ENCODE results near the gene MRPL10.
A peak's percentile ranks its signal among the peaks of the same experiment; 100 is the strongest.

MRPL10 gene
- long read RNA-seq, donor 1, transcript MRPL10-202 (5 exons, 1,725 nt), result major isoform, 20 of 22 reads
- long read RNA-seq, donor 1, partial matches to known transcripts, result 0 of 22 reads
- long read RNA-seq, donor 1, other reads (novel, unspliced or antisense), result 0 of 22 reads
- long read RNA-seq, donor 2, transcript MRPL10-202 (5 exons, 1,725 nt), result major isoform, 19 of 21 reads
- long read RNA-seq, donor 2, partial matches to known transcripts, result 0 of 21 reads
- long read RNA-seq, donor 2, other reads (novel, unspliced or antisense), result 0 of 21 reads
- long read RNA-seq, donor 3, transcript MRPL10-202 (5 exons, 1,725 nt), result major isoform, 7 of 7 reads
- long read RNA-seq, donor 3, partial matches to known transcripts, result 0 of 7 reads
- long read RNA-seq, donor 3, other reads (novel, unspliced or antisense), result 0 of 7 reads
- long read RNA-seq, donor 4, transcript MRPL10-202 (5 exons, 1,725 nt), result major isoform, 30 of 30 reads
- long read RNA-seq, donor 4, partial matches to known transcripts, result 0 of 30 reads
- long read RNA-seq, donor 4, other reads (novel, unspliced or antisense), result 0 of 30 reads
- long read RNA-seq, donor 5, transcript MRPL10-202 (5 exons, 1,725 nt), result major isoform, 22 of 23 reads
- long read RNA-seq, donor 5, partial matches to known transcripts, result 0 of 23 reads
- long read RNA-seq, donor 5, other reads (novel, unspliced or antisense), result 0 of 23 reads
- long read RNA-seq, donor 6, transcript MRPL10-202 (5 exons, 1,725 nt), result major isoform, 15 of 15 reads
- long read RNA-seq, donor 6, partial matches to known transcripts, result 0 of 15 reads
- long read RNA-seq, donor 6, other reads (novel, unspliced or antisense), result 0 of 15 reads
- long read RNA-seq, donor 7, result 0 reads
- long read RNA-seq, donor 8, transcript MRPL10-202 (5 exons, 1,725 nt), result major isoform, 28 of 38 reads
- long read RNA-seq, donor 8, partial matches to known transcripts, result 7 of 38 reads
- long read RNA-seq, donor 8, other reads (novel, unspliced or antisense), result 0 of 38 reads

GRCh38 chr17:47831003-47831933 lies at the start of gene MRPL10, which contains the start of gene LRRC46:
Gene MRPL10 (minus strand): TSS chr17:47831541. CDS start chr17:47831511, 30 bp downstream.
Gene LRRC46 (plus strand): TSS chr17:47831670. CDS start chr17:47831990, 320 bp downstream.
- DNase-seq, result peak; percentile 89

- no peak for DNase-seq
Observed at GRCh38 chr17:47879776-47880454, 48.6 kb upstream of the MRPL10 start.

- no peak for DNase-seq
Observed at GRCh38 chr17:47879028-47879585, 47.8 kb upstream of the MRPL10 start.

GRCh38 chr17:47878203-47879027 lies 47.1 kb upstream of the MRPL10 start:
- DNase-seq, result no peak

- DNase-seq, result no peak
Observed at GRCh38 chr17:47877368-47878034, 46.2 kb upstream of the MRPL10 start.

- no peak for DNase-seq
Observed at GRCh38 chr17:47875011-47875985, 44.0 kb upstream of the MRPL10 start.

GRCh38 chr17:47873200-47874090 lies 42.1 kb upstream of the MRPL10 start:
- DNase-seq, result no peak

GRCh38 chr17:47872651-47873161 lies 41.4 kb upstream of the MRPL10 start:
- no peak for DNase-seq

GRCh38 chr17:47872019-47872650 lies 40.8 kb upstream of the MRPL10 start:
- DNase-seq, result no peak

GRCh38 chr17:47871048-47871447 lies 39.7 kb upstream of the MRPL10 start:
- DNase-seq, result no peak

GRCh38 chr17:47870056-47870455 lies 38.7 kb upstream of the MRPL10 start:
- no peak for DNase-seq

GRCh38 chr17:47869114-47869513 lies 37.8 kb upstream of the MRPL10 start:
- DNase-seq, result no peak

GRCh38 chr17:47867813-47868533 lies 36.6 kb upstream of the MRPL10 start:
- no peak for DNase-seq

- DNase-seq, result no peak
Observed at GRCh38 chr17:47866941-47867340, 35.6 kb upstream of the MRPL10 start.

GRCh38 chr17:47864791-47865216 lies 33.5 kb upstream of the MRPL10 start:
- no peak for DNase-seq
